ENCODE measurements around the gene PHF8.
A peak's percentile ranks its signal among the peaks of the same experiment; 100 is the strongest.

The PHF8 gene

GRCh38 chrX:54066841-54067240 lies 22.6 kb upstream of the PHF8 start:
- H3K9ac ChIP-seq (ENCODE audit: low read depth in 1 of 2, low read length in 2 of 2) = no peak overlapping the region
- no peak overlapping the region for H3K27ac ChIP-seq (ENCODE audit: low read depth, low read length)
- no peaks in the 10 kb centered on the region for H3K9me3 ChIP-seq (ENCODE audit: control insufficient read depth in 1 of 2, low read length in 2 of 2)
- H3K4me1 ChIP-seq (ENCODE audit: control insufficient read depth in 1 of 2, insufficient read depth in 2 of 2, low read length in 2 of 2) = no peaks in the 10 kb centered on the region
- H3K36me3 ChIP-seq (ENCODE audit: control insufficient read depth in 1 of 2, insufficient read depth in 2 of 2, low read length in 2 of 2) = no peaks in the 10 kb centered on the region
- no peaks in the 10 kb centered on the region for H3K27me3 ChIP-seq (ENCODE audit: control insufficient read depth in 1 of 2, insufficient read depth in 2 of 2, low read length in 2 of 2)
- H3K4me3 ChIP-seq (ENCODE audit: low read depth in 1 of 2, low read length in 2 of 2) = no peak overlapping the region

GRCh38 chrX:54064564-54064963 lies 20.3 kb upstream of the PHF8 start:
- Histone ChIP-seq H3K27ac (ENCODE audit: low read depth, low read length) (no peak overlapping the region), H3K4me1 (ENCODE audit: control insufficient read depth in 1 of 2, insufficient read depth in 2 of 2, low read length in 2 of 2) (no peaks in the 10 kb centered on the region), H3K27me3 (ENCODE audit: control insufficient read depth in 1 of 2, insufficient read depth in 2 of 2, low read length in 2 of 2) (no peaks in the 10 kb centered on the region), H3K36me3 (ENCODE audit: control insufficient read depth in 1 of 2, insufficient read depth in 2 of 2, low read length in 2 of 2) (no peaks in the 10 kb centered on the region), H3K9ac (ENCODE audit: low read depth in 1 of 2, low read length in 2 of 2) (no peak overlapping the region), H3K9me3 (ENCODE audit: control insufficient read depth in 1 of 2, low read length in 2 of 2) (no peaks in the 10 kb centered on the region), H3K4me3 (ENCODE audit: low read depth in 1 of 2, low read length in 2 of 2) (no peak overlapping the region)

DNA sequence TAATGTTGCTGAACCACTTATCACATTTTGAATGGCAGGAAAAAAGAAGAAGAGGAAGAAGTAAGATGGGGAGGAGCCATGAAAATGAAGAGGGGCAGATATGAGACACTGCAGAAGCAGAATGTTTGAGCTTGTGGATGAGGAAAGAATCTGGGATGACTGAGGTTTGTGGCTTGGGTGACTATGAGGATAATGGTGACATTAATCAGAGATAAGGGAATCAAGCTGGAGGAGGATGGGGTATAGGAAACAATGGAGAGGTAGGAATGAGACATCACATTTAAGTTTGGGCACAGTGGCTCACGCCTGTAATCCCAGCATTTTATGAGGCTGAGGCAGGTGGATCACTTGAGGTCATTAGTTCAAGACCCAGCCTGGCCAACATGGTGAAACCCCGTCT lies 19.1 kb upstream of the PHF8 start:
- H3K9ac ChIP-seq (ENCODE audit: low read depth in 1 of 2, low read length in 2 of 2) = no peak overlapping the region
- H3K27me3 ChIP-seq (ENCODE audit: control insufficient read depth in 1 of 2, insufficient read depth in 2 of 2, low read length in 2 of 2) = no peaks in the 10 kb centered on the region
- H3K4me1 ChIP-seq (ENCODE audit: control insufficient read depth in 1 of 2, insufficient read depth in 2 of 2, low read length in 2 of 2) = no peaks in the 10 kb centered on the region
- H3K4me3 ChIP-seq (ENCODE audit: low read depth in 1 of 2, low read length in 2 of 2) = no peak overlapping the region
- H3K36me3 ChIP-seq (ENCODE audit: control insufficient read depth in 1 of 2, insufficient read depth in 2 of 2, low read length in 2 of 2) = no peaks in the 10 kb centered on the region
- no peak overlapping the region for H3K27ac ChIP-seq (ENCODE audit: low read depth, low read length)
- no peaks in the 10 kb centered on the region for H3K9me3 ChIP-seq (ENCODE audit: control insufficient read depth in 1 of 2, low read length in 2 of 2)

DNA sequence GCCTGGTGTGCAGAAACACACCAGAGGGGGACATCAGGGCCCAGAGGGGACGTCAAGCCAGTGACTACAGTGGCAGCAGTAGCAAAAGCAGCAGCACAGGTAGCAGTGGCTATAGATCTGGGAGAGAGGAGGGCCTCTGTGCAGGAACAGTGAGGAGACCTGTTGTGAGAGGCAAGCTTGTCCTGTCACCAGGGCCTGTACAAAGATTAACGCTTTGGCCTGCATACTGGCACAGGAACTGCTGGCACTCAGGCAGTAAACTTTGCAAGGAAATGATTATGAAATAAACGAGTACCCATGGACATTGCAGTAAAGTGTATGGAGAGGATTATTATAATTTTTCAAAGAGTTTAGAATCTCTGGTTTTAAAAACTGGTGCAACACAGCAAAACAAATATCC lies 5.5 kb upstream of the PHF8 start:
- no peaks in the 10 kb centered on the region for H3K36me3 ChIP-seq (ENCODE audit: control insufficient read depth in 1 of 2, insufficient read depth in 2 of 2, low read length in 2 of 2)
- no peaks in the 10 kb centered on the region for H3K9me3 ChIP-seq (ENCODE audit: control insufficient read depth in 1 of 2, low read length in 2 of 2)
- H3K27ac ChIP-seq (ENCODE audit: low read depth, low read length) = no peak overlapping the region

GRCh38 chrX:54048412-54048811 lies 4.1 kb upstream of the PHF8 start:
- Histone ChIP-seq H3K4me1 (ENCODE audit: control insufficient read depth in 1 of 2, insufficient read depth in 2 of 2, low read length in 2 of 2) (peaks cover 7 to 8% of the 10 kb centered on the region in 2 donors), H3K36me3 (ENCODE audit: control insufficient read depth in 1 of 2, insufficient read depth in 2 of 2, low read length in 2 of 2) (no peaks in the 10 kb centered on the region)

More for the DNA sequence above, 5.5 kb upstream of the PHF8 start:
- H3K4me1 ChIP-seq (ENCODE audit: control insufficient read depth in 1 of 2, insufficient read depth in 2 of 2, low read length in 2 of 2) = peaks cover 7 to 8% of the 10 kb centered on the region in 2 donors
- H3K4me3 ChIP-seq (ENCODE audit: low read depth in 1 of 2, low read length in 2 of 2) = no peak overlapping the region
- H3K27me3 ChIP-seq (ENCODE audit: control insufficient read depth in 1 of 2, insufficient read depth in 2 of 2, low read length in 2 of 2) = no peaks in the 10 kb centered on the region
- no peak overlapping the region for H3K9ac ChIP-seq (ENCODE audit: low read depth in 1 of 2, low read length in 2 of 2)

DNA sequence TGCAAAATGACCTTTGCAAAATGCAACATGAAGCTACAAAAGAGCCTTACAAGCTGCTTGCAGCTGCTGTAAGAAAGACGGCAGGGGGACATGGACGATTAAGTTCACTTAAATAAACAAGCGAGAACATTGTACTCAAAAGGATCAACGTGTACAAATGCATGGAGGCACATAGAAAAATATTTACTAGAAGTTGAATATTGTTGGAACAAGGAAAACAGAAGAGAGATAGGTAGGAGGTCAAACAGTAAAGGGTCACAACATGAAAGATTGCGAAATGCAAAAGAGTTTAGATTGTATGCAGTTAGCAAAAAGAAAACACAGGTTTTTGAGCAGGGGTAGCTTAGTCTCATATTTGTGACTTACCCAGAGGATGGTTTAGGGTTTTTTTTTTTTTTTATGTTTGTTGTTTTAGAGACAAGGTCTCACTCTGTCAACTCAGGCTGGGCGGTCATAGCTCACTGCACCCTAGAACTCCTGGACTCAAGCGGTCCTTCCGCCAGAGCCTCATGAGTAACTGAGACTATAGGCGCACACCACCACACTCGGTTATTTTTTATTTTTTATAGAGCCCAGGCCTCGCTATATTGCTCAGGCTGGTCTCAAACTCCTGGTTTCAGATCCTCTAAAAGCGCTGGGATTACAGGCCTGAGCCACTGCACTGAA lies 1.4 kb upstream of the PHF8 start:
- peaks cover 0 to 5% of the 10 kb centered on the region in 2 donors for H3K36me3 ChIP-seq (ENCODE audit: control insufficient read depth in 1 of 2, insufficient read depth in 2 of 2, low read length in 2 of 2)
- peaks cover 7 to 10% of the 10 kb centered on the region in 2 donors for H3K4me1 ChIP-seq (ENCODE audit: control insufficient read depth in 1 of 2, insufficient read depth in 2 of 2, low read length in 2 of 2)
- H3K9me3 ChIP-seq (ENCODE audit: control insufficient read depth in 1 of 2, low read length in 2 of 2) = no peaks in the 10 kb centered on the region
- H3K9ac ChIP-seq (ENCODE audit: low read depth in 1 of 2, low read length in 2 of 2) = no peak overlapping the region
- no peaks in the 10 kb centered on the region for H3K27me3 ChIP-seq (ENCODE audit: control insufficient read depth in 1 of 2, insufficient read depth in 2 of 2, low read length in 2 of 2)
- H3K27ac ChIP-seq (ENCODE audit: low read depth, low read length) = no peak overlapping the region
- no peak overlapping the region for H3K4me3 ChIP-seq (ENCODE audit: low read depth in 1 of 2, low read length in 2 of 2)

More at GRCh38 chrX:54048412-54048811, 4.1 kb upstream of the PHF8 start:
- no peaks in the 10 kb centered on the region for H3K9me3 ChIP-seq (ENCODE audit: control insufficient read depth in 1 of 2, low read length in 2 of 2)
- H3K4me3 ChIP-seq (ENCODE audit: low read depth in 1 of 2, low read length in 2 of 2) = no peak overlapping the region
- H3K27ac ChIP-seq (ENCODE audit: low read depth, low read length) = no peak overlapping the region
- H3K27me3 ChIP-seq (ENCODE audit: control insufficient read depth in 1 of 2, insufficient read depth in 2 of 2, low read length in 2 of 2) = no peaks in the 10 kb centered on the region
- H3K9ac ChIP-seq (ENCODE audit: low read depth in 1 of 2, low read length in 2 of 2) = no peak overlapping the region

DNA sequence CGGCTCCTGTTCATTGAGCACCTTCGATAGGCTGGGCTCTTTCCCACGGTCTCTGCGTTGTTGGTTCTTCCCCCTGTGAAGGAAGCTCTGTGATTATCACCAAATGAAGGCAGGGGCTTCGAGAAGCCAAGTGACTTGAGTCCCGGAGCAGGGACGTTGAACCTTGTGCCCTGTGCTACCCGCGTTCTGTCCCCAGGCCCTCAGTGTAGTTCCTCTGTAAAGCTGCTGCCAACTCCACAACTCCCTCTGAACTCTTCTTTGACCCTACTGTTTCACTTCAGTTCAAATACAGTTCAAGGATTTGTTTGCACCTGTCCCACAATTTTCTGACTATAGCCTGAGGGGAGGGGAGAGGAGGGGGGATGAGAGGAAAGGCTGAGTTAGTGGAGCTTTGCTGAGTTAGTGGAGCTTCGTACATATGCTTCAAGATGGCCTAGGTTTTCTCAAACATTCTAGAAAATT lies 635 bp upstream of the PHF8 start:
- H3K27me3 ChIP-seq (ENCODE audit: control insufficient read depth in 1 of 2, insufficient read depth in 2 of 2, low read length in 2 of 2) = no peaks in the 10 kb centered on the region
- H3K36me3 ChIP-seq (ENCODE audit: control insufficient read depth in 1 of 2, insufficient read depth in 2 of 2, low read length in 2 of 2) = peaks cover 0 to 5% of the 10 kb centered on the region in 2 donors
- H3K9me3 ChIP-seq (ENCODE audit: control insufficient read depth in 1 of 2, low read length in 2 of 2) = no peaks in the 10 kb centered on the region
- H3K9ac ChIP-seq (ENCODE audit: low read depth in 1 of 2, low read length in 2 of 2) = peak overlapping the region; percentile 66 to 73
- peak overlapping the region; percentile 88 for H3K27ac ChIP-seq (ENCODE audit: low read depth, low read length)
- peaks cover 7 to 10% of the 10 kb centered on the region in 2 donors for H3K4me1 ChIP-seq (ENCODE audit: control insufficient read depth in 1 of 2, insufficient read depth in 2 of 2, low read length in 2 of 2)
- H3K4me3 ChIP-seq (ENCODE audit: low read depth in 1 of 2, low read length in 2 of 2) = peak overlapping the region; percentile 69 to 73

DNA sequence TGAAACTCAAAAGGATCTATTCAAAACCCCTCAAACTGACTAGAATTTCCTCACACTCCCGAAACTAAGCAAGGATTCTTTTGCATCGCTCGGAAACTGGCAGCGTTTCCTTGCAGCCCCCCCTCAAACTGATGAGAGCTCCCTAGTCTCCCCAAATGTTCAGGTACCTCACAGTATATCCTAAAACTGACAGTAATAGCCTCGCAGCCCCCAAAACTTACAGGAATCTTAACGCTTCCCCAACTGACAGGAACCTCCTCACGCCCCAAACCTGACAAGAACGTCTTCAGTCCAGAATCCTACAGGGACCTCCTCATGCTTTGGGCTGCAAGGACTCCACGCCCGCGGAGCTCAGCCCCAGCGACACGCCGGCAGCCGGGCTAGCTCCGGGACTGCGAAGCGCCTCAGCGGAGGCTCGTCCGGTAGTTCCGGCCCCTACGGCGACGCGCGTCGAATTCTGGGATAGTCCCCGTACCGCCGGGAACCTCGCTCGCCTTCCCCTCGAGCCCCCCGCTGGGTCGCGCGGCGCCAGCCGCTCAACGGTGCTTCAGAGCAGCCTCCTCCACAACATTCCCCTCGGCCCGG lies 640 bp downstream of the PHF8 start:
- no peaks in the 10 kb centered on the region for H3K27me3 ChIP-seq (ENCODE audit: control insufficient read depth in 1 of 2, insufficient read depth in 2 of 2, low read length in 2 of 2)

DNA sequence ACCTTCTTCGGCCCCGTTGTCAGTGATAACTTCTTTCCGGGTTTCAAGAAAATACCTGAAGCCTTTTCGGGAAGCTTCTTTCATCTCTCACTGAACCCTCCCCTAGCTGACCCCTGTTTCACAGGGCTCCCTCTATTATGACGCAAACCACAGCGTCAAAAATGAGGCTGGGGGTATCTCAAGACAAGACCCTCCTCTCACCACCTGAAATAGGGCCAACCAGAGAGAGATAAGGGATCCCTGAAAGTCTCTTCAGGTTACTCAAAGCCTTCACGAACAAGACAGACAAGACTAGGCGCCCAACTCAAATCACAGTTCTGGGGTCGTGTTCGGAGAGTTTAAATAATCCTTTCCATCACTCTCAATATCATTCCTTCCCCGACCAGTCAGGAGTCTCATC lies 1.2 kb downstream of the PHF8 start:
- H3K36me3 ChIP-seq (ENCODE audit: control insufficient read depth in 1 of 2, insufficient read depth in 2 of 2, low read length in 2 of 2) = peaks cover 0 to 13% of the 10 kb centered on the region in 2 donors
- peaks cover 7 to 10% of the 10 kb centered on the region in 2 donors for H3K4me1 ChIP-seq (ENCODE audit: control insufficient read depth in 1 of 2, insufficient read depth in 2 of 2, low read length in 2 of 2)
- peak overlapping the region; percentile 77 to 83 for H3K9ac ChIP-seq (ENCODE audit: low read depth in 1 of 2, low read length in 2 of 2)

More for the DNA sequence above, 640 bp downstream of the PHF8 start:
- peaks cover 0 to 7% of the 10 kb centered on the region in 2 donors for H3K36me3 ChIP-seq (ENCODE audit: control insufficient read depth in 1 of 2, insufficient read depth in 2 of 2, low read length in 2 of 2)
- no peaks in the 10 kb centered on the region for H3K9me3 ChIP-seq (ENCODE audit: control insufficient read depth in 1 of 2, low read length in 2 of 2)
- H3K27ac ChIP-seq (ENCODE audit: low read depth, low read length) = peak overlapping the region; percentile 92
- H3K9ac ChIP-seq (ENCODE audit: low read depth in 1 of 2, low read length in 2 of 2) = peak overlapping the region; percentile 77 to 83
- peak overlapping the region; percentile 73 to 83 for H3K4me3 ChIP-seq (ENCODE audit: low read depth in 1 of 2, low read length in 2 of 2)
- H3K4me1 ChIP-seq (ENCODE audit: control insufficient read depth in 1 of 2, insufficient read depth in 2 of 2, low read length in 2 of 2) = peaks cover 7 to 10% of the 10 kb centered on the region in 2 donors

DNA sequence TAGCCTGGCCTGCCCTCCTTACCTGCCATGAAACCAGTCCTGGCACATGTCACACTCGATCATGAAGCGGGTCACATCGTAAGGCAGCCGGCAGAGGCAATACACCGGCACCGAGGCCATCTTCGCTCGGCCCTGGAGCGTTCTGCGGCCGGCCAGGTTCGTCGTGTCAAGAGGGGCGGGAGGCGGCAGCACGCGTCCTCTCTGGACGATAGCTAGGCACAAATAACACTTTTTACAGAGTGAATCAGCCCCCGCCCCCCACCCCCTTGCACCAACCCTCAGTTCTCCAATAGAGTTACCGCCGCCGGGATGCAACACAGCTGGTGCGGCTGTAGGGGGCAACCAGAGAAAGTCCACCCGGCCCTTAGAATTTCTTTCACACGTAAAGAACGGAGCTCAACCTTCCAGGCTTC lies 1.7 kb downstream of the PHF8 start:
- no peaks in the 10 kb centered on the region for H3K9me3 ChIP-seq (ENCODE audit: control insufficient read depth in 1 of 2, low read length in 2 of 2)
- peak overlapping the region in 1 of 2 donors; percentile 83 for H3K9ac ChIP-seq (ENCODE audit: low read depth in 1 of 2, low read length in 2 of 2)
- no peak overlapping the region for H3K27ac ChIP-seq (ENCODE audit: low read depth, low read length)
- H3K36me3 ChIP-seq (ENCODE audit: control insufficient read depth in 1 of 2, insufficient read depth in 2 of 2, low read length in 2 of 2) = peaks cover 0 to 15% of the 10 kb centered on the region in 2 donors
- H3K27me3 ChIP-seq (ENCODE audit: control insufficient read depth in 1 of 2, insufficient read depth in 2 of 2, low read length in 2 of 2) = no peaks in the 10 kb centered on the region
- peak overlapping the region; percentile 66 to 73 for H3K4me3 ChIP-seq (ENCODE audit: low read depth in 1 of 2, low read length in 2 of 2)
- peaks cover 7 to 10% of the 10 kb centered on the region in 2 donors for H3K4me1 ChIP-seq (ENCODE audit: control insufficient read depth in 1 of 2, insufficient read depth in 2 of 2, low read length in 2 of 2)

More for the DNA sequence above, 1.2 kb downstream of the PHF8 start:
- Histone ChIP-seq H3K4me3 (ENCODE audit: low read depth in 1 of 2, low read length in 2 of 2) (peak overlapping the region; percentile 73 to 83), H3K27ac (ENCODE audit: low read depth, low read length) (no peak overlapping the region), H3K9me3 (ENCODE audit: control insufficient read depth in 1 of 2, low read length in 2 of 2) (no peaks in the 10 kb centered on the region), H3K27me3 (ENCODE audit: control insufficient read depth in 1 of 2, insufficient read depth in 2 of 2, low read length in 2 of 2) (no peaks in the 10 kb centered on the region)
